ENCODE data around the gene RGS12. TPM values are rescaled to one million over a fixed set of nuclear protein-coding genes. Genes with fewer than 3 reads are reported as not detected.

Gene RGS12
- total RNA-seq, 1 donor from 2014 or later = 72.2 TPM

DNA sequence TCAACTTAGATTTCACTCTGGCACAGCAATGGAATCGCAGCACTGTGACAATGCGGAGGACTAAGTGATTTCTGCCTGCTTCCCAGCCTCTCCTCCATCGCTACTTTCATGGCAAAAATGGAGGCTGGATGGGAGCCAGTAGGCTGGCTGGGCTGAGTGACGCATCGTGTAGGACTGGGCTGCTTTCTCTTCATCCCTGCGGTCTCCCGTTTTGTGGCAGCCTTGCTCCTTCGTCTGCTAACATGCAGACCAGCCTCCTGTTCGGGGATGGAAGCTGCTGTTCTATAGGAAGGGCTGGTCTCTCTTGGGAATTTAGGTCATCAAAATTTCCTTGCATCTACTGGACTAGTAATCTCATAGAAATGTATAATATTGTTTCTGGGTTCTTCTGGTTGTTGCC is 15.8 kb upstream of the RGS12 start:
- FAIRE-seq (no peak), DNase-seq (ENCODE audit: low spot score in 2 of 2) (no peak)

DNA sequence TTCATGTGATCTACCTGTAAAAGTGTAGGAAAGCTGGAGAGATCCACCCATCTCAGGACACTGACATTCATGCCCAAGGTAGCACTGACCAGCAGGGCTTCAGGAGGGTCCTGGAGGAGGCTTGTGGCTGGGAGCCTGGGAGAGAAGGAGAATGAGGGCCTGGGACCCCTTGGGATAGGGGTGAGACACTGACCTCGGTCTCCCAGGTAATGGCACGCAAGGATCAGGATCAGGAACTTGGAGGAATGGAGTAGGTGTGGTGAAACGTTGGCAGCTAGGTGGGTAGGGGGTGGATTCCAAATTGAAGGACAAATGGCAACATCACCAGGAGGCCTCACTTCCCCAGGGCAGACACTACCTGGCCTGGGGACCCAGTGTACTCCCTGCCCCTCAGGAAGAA is 12.4 kb upstream of the RGS12 start:
- DNase-seq (ENCODE audit: low spot score in 2 of 2) = no peak
- no peak for FAIRE-seq

DNA sequence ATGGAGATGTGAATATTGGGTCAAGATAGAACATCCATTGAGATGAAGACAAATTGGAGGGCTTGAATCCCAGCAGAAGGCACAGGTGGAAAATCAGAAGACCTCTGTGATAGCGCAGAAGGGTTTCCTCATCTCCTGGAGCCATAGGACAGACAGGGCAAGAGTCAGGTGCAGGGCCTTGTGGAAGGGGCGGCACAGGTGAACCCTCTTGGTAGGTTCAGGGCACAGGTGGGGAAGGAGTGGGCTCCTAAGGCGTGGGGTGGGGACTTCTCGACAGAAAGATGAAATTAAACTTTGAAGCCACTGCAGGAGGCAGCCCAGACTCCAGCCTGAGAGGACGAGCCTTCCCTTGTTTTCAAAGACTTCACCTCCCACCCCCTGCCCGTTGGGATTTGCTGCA is 9.3 kb upstream of the RGS12 start:
- FAIRE-seq = no peak

DNA sequence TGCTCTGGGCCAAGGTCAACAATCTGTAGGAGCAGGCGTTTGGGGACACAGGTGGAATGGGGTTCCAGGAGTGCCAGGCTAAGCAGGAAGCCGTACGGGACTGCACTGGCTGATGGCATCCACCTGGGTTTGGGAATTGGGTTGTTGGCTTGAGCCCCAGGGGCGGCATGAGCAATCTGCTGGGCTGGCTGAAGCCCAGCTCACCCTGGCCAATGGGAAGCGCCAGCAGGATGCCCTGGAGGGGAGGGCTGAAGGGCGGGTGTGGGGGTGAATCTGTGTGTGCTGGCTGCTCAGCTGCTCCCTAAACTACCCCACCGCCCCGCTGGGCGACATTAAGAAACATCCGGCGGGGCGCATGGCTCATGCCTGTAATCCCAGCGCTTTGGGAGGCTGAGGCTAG is 8.9 kb upstream of the RGS12 start:
- FAIRE-seq = no peak

More for the DNA sequence above, 9.3 kb upstream of the RGS12 start:
- DNase-seq (ENCODE audit: low spot score in 2 of 2) = no peak

DNA sequence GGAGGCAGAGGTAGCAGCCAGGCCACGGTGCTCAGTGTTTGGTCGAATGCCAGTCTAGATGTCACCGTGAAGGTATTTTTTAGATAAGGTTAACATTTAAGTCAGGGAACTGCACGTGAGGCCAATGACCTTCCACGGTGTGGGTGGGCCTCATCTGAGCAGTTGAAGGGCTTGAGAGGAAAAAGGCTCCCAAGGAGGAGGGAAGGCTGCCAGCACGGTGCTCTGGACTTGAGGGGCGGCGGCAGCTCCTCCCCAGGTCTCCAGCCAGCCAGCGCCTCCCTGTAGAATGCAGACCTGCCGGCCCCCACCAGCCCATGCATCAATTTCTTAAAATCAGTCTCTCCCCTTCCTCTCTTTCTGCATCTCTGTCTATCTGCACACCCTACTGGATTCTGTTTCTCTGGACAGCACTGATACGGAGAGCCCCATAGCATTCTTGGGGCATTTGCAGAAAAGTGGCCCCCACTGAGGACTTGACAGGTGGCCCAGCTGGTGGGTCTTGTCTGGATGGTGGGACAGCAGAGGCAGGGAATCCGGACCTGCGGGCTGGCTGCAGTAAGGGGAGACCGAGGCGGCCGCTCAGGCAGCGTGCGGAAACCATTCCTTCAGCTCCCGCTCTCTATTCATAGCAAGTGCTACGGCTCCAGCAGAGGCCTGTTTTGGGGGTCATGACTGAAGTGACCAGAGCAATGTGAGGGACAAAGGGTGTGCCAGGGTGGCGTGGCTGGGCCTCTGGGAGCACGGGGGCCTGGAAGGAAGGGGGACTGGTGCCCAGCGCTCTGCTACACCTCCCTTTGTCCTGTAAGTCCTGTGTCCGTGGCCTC is 7.9 kb upstream of the RGS12 start:
- DNase-seq (ENCODE audit: low spot score in 2 of 2) (no peak), FAIRE-seq (no peak)

More for the DNA sequence above, 8.9 kb upstream of the RGS12 start:
- DNase-seq (ENCODE audit: low spot score in 2 of 2) = no peak

DNA sequence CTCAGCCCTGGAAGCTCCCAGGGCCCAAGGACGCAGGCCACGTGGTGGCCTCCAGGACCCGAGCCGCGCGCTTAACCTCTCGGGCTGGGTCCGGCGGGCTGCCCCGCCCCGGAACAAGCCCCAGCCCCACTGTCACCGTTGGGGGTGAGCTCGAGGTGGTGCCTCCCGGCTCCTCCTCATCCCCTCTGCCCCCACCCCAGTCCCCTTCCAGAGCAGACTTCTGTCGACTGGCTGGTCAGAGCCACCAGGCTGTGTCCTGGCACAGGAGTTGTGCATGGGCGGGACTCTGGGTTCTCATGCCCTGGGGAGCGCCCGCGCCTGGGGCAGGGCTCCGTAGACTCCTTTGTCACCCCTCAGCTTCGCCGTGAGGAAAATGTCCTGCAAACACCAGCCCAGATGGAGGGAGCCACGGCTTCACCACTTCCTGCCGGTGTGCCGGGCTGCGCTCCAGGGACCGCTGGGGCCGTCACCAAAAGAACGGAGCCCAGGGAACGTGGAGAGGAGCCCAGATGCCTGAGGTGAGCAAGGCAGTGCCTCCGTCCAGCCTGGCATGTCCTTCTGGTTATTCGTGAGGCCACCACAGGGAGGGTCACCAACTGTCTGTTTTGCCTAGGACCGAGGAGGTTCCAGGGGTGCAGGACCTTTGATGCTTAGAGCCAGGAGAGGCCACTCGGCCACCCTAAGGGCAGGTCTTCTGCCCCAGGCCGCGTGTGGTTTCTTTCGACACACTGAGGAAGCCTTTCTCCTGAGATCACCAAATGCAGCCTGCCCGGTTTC is 7.1 kb upstream of the RGS12 start:
- DNase-seq (ENCODE audit: low spot score in 2 of 2) (no peak), FAIRE-seq (no peak)

DNA sequence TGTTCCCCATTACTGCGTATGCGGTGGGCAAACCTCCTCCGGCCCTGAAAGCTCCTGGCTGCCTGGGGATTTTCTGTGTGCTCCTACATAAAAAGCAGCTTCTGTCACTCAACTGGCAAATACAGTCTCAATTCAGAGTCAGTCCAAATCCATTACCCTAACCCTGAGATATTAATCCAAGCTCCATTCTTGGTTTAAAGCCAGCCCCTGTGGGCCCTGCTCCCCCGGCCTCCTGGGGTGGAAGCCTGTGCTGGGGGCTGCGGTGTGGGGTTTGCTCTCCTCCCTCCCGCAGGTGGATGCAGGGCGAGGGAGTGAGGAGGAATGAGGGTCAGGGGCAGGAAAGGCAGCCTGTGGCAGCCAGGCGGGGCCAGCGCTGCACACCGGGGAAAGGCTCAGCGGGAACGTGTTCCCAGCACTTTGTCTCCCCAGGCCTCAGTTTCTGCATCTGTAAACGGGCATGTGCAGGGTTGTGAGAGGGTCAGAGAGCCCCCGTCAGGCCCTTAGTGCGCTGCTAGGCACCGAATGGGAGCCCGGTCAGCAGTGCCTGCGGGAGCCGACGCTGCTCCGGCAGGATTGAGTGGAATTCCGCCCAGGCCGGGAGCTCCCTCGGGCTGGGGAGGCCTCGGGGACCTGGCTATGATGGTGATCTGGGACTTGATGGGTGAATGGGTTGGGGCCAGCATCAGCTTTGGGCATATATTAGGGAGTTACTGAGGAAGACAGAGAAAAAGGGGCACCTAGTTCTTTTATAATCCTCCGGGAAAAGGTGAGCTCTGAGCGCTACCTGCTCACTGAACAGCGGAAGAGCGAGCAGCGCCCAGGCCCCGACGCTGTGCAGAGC is 6.3 kb upstream of the RGS12 start:
- FAIRE-seq (no peak), DNase-seq (ENCODE audit: low spot score in 2 of 2) (no peak)

DNA sequence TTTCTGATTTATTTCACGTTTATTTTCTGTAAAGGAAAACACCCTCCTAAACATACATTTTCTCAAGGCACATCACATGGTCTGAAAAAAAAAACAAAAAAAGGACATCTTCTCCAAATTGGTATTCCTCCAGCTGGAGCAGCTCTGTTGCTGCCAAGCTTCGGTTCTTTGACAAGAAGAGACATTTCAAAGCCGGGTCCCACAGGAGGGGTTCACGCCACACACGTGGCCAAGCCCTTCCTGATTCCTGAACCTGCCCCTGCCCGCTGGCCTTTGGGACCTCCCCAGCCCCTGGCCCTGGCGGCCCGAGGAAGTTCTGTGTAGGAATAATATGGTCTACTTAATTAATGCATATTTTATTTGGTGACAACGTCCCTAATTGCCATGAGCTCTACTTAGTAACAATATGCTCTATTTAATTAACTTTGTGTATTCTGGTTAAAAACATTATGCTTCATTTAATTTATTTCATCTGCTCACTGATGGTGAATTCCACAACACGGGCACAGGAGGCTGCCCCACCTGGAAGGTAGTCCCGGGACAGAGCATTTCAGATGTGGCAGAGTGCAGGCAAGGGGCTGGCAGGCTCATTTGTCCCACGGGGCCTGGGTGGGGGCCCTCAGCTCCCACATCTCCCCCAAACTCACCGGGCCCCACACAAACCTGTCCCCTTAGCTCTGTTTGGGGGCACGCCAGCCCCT is 5.4 kb upstream of the RGS12 start:
- no peak for FAIRE-seq
- no peak for DNase-seq (ENCODE audit: low spot score in 2 of 2)

DNA sequence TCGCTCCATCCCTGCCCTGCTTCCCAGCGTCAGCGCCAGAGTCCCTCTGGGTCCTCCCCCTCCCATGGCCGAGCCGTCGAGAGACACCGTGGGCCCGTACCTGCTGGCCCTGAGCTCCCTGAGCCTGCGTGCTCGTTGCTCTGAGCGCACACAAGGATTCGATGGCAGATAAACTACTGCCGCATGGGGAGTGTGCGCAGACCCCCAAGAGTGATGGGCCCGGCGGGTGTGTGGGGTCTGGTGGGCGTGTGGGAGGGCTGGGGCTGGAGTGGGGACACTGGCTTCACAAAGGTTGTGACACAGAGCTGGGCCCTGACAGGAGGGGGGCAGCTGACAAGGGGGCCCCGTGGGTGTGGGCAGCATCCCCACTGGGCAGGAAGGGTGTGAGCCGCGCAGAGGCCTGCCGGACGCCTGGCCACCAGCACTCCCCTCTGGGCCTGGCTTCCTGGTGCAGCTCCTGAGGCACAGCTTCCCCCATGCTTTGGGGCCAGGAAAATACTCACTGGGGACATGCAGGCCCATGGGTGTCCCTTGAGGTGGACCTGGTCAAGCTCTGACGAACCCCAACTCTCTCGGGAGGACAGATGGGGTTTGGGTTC is 4.8 kb upstream of the RGS12 start:
- FAIRE-seq (no peak), DNase-seq (ENCODE audit: low spot score in 2 of 2) (no peak)

DNA sequence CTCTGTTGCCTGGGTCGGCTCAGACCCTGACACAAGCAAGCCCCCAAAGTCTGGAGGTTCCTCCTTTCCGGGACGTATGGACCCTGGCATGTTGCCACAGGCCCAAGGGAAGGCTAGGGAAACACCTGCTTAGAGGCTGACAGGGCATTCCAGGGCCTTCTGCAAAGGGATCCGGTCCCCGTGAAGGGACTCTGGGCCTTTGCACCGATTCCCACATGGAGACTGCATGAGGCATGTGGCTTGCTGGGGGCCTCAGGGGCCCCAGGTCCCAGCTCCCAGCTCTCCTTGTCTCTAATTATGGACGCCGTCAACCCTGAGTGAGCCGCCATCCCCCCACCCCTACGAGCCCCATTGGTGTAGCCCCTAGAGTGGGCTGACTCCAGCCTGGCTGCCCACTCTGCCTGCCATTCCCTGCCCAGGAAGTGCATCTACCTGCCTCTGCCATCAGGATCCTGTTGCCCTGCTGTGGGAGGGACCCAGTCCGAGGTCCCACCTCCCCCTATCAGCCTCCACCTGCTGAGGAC is 4.2 kb upstream of the RGS12 start:
- no peak for DNase-seq (ENCODE audit: low spot score in 2 of 2)
- no peak for FAIRE-seq

DNA sequence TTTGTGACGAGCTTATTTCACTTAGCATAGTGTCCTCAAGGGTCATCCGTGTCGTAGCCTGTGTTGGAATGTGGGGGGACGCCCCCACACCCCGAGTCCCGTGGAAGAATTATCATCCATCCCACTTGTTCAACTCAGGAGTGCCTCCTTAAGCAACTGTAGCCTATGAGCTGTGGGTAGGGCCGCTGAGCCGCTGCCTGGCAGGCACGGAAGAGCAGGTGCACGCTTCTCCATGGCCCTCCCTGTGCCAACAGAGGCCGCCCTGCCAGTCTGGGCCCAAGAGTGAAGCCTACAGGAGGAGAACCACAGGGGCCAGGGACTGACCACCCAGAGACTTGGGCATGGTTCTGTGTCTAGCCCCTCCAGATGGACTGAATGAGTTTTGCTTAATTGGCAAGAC is 2.3 kb upstream of the RGS12 start:
- DNase-seq (ENCODE audit: low spot score in 2 of 2) (no peak), FAIRE-seq (no peak)

DNA sequence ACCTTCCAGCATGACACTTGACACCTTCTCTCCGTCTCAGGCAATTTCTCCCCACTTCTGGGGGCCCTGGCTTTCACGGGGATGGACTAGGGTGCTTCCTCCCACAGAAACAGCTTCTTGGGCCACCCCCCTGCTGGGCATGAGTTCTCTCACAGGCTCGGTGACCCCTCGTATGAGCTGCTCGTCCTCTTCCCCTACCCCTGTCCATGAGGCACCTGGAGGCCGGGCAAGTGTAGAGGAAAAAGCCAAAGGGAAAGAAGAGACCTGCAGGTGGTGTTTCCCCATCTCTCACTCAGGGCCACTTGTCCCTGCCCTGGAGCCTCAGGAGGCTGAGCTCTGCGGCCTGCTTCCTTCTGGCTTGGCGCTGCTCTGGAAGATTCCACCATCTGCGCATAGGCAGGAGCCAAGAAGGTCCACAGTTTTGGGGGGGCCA is 1.9 kb upstream of the RGS12 start:
- no peak for DNase-seq (ENCODE audit: low spot score in 2 of 2)
- FAIRE-seq = no peak

DNA sequence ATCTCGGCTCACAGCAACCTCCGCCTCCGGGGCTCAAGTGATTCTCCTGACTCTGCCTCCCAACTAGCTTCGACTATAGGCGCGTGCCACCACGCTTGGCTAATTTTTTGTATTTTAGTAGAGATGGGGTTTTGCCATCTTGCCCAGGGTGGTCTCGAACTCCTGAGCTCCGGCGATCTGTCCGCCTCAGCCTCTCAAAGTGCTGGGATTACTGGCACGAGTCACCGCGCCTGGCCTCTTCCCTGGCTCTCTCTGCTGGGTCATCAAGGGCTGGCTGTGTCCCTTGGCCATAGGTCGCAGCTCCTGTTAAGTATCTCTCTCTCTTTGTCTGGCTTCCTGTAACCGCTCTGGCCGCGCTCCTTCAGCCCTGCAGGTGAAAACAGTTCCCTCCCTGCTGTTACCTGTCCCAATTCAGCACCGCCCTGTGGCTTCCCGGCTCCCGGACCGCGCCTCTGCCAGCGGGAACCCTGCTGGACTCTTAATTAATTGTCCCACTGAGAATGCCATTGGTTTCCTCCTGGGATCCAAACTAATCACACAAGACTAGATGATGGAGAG is 1.3 kb upstream of the RGS12 start:
- DNase-seq (ENCODE audit: low spot score in 2 of 2) (no peak), FAIRE-seq (no peak)

DNA sequence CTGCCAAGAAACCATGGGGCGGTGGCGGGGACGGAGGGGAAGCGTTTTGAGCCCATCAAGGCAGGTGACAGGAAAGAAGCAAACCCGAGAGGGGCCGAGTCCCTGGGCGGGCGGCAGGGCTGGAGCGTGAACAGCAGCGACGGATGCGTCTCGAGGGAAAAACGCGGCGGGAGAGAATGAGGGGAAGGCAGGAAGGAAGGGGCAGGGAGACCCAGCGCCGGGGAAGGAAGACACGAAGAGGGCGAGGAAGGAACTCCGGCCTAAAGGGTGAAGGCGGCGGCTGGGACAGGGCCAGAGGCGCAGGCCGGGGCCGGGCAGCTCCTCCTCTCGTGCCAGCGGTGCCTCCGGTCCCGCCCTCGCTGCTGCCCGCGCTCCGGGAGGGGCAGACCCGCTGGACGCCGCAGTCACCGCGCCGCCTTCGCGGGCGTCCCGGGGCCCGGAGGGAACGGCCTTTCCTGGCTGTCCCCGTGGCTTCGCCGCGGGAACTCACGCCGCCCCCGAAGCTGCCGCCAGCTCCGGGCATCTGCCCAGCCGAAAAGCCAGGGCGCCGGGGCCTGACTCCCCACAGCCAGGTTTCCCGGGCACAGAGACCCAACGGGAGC is 751 bp upstream of the RGS12 start:
- FAIRE-seq (no peak), DNase-seq (ENCODE audit: low spot score in 2 of 2) (peak; percentile 69 to 75)

DNA sequence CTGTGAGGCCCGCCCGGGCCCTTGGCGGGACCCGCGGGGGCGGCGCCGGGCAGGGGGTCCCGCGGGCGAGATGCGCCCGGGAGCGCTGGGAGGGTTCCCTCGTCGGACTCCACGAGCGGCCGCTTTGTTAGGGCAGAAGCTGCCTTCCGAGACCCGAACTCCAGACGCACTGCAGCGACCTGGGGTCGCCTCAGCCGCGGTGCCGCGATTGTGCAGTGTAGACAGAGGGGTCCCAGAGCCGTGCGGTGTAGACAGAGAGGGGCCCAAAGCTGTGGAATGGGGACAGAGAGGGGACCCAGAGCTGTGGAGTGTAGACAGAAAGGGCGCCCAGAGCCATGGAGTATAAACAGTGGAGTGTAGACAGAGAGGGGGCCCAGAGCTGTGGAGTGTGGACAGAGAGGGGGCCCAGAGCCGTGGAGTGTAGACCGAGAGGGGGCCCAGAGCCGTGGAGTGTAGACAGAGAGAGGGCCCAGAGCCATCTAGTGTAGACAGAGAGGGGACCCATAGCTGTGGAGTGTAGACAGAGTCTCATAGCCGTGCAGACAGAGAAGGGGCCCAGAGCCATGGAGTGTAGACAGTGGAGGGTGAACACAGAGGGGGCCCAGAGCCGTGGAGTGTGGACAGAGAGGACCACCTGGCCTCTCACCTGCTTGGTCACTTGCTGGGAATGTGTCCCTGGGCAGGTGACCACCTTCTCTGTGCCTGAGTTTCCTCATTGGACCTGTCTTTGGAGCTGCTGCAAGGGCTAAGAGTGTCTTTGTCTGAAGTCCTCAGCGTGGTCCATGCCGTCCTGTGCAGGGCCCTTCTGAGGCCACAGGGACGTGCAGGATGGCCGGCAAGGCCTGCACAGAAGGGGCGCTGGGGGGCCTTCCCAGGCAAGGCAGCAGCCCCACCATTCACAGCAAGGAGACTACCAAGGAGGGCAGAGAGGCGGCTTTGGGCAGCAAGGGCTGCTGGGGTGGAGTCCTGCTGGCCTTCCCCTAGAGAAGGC is 875 bp downstream of the RGS12 start:
- no peak for DNase-seq (ENCODE audit: low spot score in 2 of 2)
- FAIRE-seq = no peak

DNA sequence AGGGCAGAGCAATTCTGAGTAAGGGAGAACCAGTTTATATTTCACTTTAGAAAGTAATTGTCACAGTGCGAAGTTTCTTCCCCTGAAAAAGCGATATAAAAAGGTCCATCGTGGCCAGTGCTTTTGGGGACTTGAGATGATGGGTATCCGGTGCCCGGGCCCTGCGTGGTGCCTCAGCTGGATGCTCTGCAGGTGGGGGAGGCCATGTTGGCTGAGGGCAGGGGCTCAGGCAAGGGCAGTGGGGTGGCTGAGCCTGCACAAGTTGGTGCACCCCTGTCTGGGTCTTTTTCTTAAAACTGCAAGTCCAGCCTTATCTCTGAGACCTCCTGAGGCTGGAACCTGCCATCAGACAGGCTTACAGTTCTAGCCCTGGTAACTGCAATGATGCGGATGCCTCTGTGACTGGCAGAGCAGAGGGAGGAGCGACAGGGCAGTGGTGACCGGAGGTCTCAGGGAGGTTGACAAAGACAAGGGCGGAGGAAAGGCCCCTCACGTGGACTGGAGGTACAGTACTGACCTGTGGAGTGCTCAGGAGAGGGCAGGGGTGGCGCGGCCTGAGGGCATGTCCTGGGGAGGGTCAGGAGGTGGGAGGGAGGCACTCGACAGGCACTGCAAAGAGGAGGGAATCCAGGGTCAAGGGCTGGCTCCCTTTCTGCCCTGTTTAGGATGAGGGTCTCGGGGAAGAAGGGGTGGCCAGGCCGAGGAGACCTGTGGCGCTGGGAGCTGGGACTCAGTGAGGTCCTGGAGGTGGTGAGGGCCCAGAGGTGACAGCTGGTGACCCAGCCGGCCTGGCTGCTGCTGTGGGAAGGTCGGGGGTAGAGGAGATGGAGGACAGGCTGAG is 1.8 kb downstream of the RGS12 start:
- FAIRE-seq (no peak), DNase-seq (ENCODE audit: low spot score in 2 of 2) (no peak)

All from frontal cortex (tissue), 4 donors.